Subcutaneous abdominal adipose tissue (tissue), 5 donors: ENCODE measurements around the gene RCOR3.
A peak's percentile ranks its signal among the peaks of the same experiment; 100 is the strongest.
"Not testable (repeated sequence)": the region's sequence is repeated elsewhere in the genome, so short reads cannot be mapped to it uniquely, and the experiment has no call there.

Experiments
- H3K27ac ChIP-seq: one replicate; pipeline ENCODE4 v1.7.0; 2013; ENCODE audit warnings: low read depth, mild to moderate bottlenecking, inconsistent platforms, low read length, moderate library complexity
- H3K27me3 ChIP-seq, 5 donors: one replicate each; pipeline ENCODE4 v1.7.0; 2013; ENCODE audit warnings: low read length in 5 of 5, inconsistent platforms in 1 of 5; ENCODE audit not compliant: control insufficient read depth in 5 of 5, insufficient read depth in 4 of 5
- H3K36me3 ChIP-seq, 5 donors: one replicate each; pipeline ENCODE4 v1.7.0; 2013; ENCODE audit warnings: low read length in 5 of 5; ENCODE audit not compliant: control insufficient read depth in 5 of 5, insufficient read depth in 5 of 5
- H3K4me1 ChIP-seq, 5 donors: one replicate each; pipeline ENCODE4 v1.7.0; 2013; ENCODE audit warnings: low read length in 5 of 5, mild to moderate bottlenecking in 3 of 5, moderate library complexity in 1 of 5; ENCODE audit not compliant: control insufficient read depth in 5 of 5, insufficient read depth in 5 of 5
- H3K4me3 ChIP-seq, 5 donors: one replicate each; pipeline ENCODE4 v1.7.0; 2013; ENCODE audit warnings: low read length in 5 of 5, low read depth in 1 of 5
- H3K9ac ChIP-seq, 5 donors: one replicate each; pipeline ENCODE4 v1.7.0; 2013; ENCODE audit warnings: low read length in 5 of 5, mild to moderate bottlenecking in 4 of 5, moderate library complexity in 3 of 5
- H3K9me3 ChIP-seq, 5 donors: one replicate each; pipeline ENCODE4 v1.7.0; 2013; ENCODE audit warnings: low read length in 5 of 5; ENCODE audit not compliant: control insufficient read depth in 5 of 5
- donor health status: healthy.
- donor health status: healthy.
- donor health status: healthy.
- donor health status: healthy.
- donor health status: healthy.

The RCOR3 gene

GRCh38 chr1:211320980-211321379 is 61.8 kb downstream of the RCOR3 start:
- H3K27ac ChIP-seq = no peak overlapping the region
- H3K9ac ChIP-seq = no peak overlapping the region
- peaks cover 0 to 10% (median 5%) of the 10 kb centered on the region in 5 donors for H3K4me1 ChIP-seq
- H3K9me3 ChIP-seq = no peaks in the 10 kb centered on the region
- no peak overlapping the region for H3K4me3 ChIP-seq
- peaks cover 2 to 5% (median 3%) of the 10 kb centered on the region in 5 donors for H3K36me3 ChIP-seq
- no peaks in the 10 kb centered on the region for H3K27me3 ChIP-seq

GRCh38 chr1:211321646-211322045 is 62.5 kb downstream of the RCOR3 start:
- not testable (repeated sequence) for H3K27ac ChIP-seq, H3K36me3 ChIP-seq, H3K9me3 ChIP-seq, H3K4me3 ChIP-seq, H3K9ac ChIP-seq, H3K27me3 ChIP-seq
- H3K4me1 ChIP-seq = peaks cover 0 to 15% (median 10%) of the 10 kb centered on the region in 5 donors

DNA sequence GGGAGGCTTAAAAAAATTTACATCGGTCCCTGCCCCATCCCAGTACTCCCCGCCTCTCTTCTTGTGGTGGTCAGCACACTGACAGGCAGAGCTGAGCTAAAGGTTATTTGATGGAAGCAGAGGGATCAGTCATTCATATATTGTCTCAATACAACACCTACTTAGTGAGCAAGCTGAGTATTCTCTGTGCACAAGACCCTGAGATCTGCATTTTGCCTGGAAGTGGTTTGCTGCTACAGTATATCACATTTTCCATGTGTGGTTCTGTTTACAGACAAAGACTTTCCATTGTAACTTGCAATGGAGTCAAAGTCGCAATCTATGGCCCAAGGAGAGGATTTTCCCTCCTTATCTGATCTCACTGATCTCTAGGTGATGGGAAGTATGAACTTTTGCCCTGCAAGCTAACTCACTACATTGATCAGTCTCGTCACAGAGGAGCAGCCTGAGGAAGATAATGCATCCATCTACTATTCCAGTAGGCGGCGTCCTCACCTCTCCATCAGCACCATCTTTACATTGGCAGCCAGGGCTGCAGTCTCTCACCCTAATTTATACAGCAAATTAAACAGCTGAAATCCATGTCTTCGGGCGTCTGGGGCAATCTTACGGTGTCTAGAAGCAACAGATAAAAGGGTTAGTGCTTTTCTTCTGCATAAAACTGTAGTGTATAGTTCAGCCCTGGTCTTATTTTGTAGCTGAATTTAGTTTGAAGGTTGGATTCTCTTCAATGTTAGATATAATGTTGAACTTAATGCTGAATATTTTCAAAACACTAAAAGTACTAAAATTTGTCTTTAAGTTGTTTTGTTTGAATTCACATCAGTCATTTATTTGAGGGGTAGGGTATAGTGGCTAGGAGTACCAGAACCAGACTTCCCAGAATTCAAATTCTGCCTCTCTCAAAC is 64.2 kb downstream of the RCOR3 start:
- no peaks in the 10 kb centered on the region for H3K36me3 ChIP-seq
- H3K27ac ChIP-seq = no peak overlapping the region
- H3K9ac ChIP-seq = no peak overlapping the region
- peaks cover 0 to 24% (median 19%) of the 10 kb centered on the region in 5 donors for H3K4me1 ChIP-seq
- H3K4me3 ChIP-seq = no peak overlapping the region
- no peaks in the 10 kb centered on the region for H3K9me3 ChIP-seq
- no peaks in the 10 kb centered on the region for H3K27me3 ChIP-seq

GRCh38 chr1:211324992-211325775 is 66.0 kb downstream of the RCOR3 start:
- H3K4me1 ChIP-seq = peaks cover 0 to 25% (median 19%) of the 10 kb centered on the region in 5 donors
- no peak overlapping the region for H3K4me3 ChIP-seq
- no peaks in the 10 kb centered on the region for H3K27me3 ChIP-seq
- no peaks in the 10 kb centered on the region for H3K9me3 ChIP-seq
- H3K9ac ChIP-seq = no peak overlapping the region
- peaks cover 0 to 3% (median 0%) of the 10 kb centered on the region in 5 donors for H3K36me3 ChIP-seq
- H3K27ac ChIP-seq = no peak overlapping the region

GRCh38 chr1:211326140-211326527 is 67.0 kb downstream of the RCOR3 start:
- H3K27me3 ChIP-seq = no peaks in the 10 kb centered on the region
- H3K4me3 ChIP-seq = peak overlapping the region; percentile 72 to 92 (median 83)
- peaks cover 0 to 3% (median 0%) of the 10 kb centered on the region in 5 donors for H3K36me3 ChIP-seq
- H3K27ac ChIP-seq = no peak overlapping the region
- H3K9ac ChIP-seq = peak overlapping the region in 4 of 5 donors; percentile 6 to 67 (median 62)
- peaks cover 0 to 25% (median 19%) of the 10 kb centered on the region in 5 donors for H3K4me1 ChIP-seq
- H3K9me3 ChIP-seq = no peaks in the 10 kb centered on the region

DNA sequence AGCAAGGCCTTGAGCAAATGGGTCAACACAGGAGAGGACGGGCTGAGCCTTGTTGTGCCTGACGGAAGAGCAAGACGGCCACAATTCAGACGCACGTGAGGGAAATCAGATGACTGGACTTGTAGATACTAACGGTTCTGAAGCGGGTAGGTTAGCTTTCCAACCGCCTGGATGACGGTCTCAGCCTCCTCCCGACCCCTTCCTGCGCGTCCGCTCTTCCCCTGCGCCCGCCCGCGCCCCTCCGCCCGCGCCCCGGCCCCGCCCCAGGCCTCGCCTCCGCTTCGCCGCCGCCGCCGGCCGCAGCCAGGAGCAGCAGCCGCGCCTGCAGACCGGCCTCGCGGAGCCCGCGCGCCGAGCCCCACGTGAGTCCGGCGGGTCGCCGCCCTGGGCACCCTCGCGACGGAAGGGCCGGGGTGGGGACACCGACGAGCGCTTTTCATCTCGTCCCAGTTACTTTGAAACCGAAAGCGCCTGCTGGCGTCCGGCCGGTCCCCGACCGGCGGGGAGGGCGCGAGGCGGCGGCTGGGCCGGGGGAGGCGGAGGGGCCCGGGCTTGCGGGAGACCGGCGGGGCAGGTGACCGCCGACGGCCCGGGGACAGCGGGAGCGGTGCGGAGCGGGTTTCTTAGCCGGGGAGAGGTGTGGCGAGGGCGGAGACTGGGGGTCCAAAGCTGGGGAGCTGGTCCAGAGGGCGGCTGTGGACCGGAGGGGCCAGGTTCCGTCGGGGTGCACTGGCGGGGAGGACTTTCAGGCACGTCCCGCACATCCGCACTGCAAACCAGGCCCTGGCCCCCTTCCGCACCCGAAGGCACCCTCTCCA is 67.6 kb downstream of the RCOR3 start, which contains the start of gene TRAF5:
TRAF5 (plus strand) TSS at position 306 of the 818 bp plus-strand sequence. CDS start 26,407 bp downstream, outside the sequence.
- peaks cover 0 to 3% (median 0%) of the 10 kb centered on the region in 5 donors for H3K36me3 ChIP-seq
- no peaks in the 10 kb centered on the region for H3K27me3 ChIP-seq
- peak within 1 kb of the TSS; percentile 72 to 92 (median 83) for H3K4me3 ChIP-seq
- peak within 1 kb of the TSS; percentile 41 to 74 (median 71) for H3K9ac ChIP-seq
- H3K9me3 ChIP-seq = no peaks in the 10 kb centered on the region
- peak within 1 kb of the TSS; percentile 23 for H3K27ac ChIP-seq
- peaks cover 0 to 25% (median 19%) of the 10 kb centered on the region in 5 donors for H3K4me1 ChIP-seq

DNA sequence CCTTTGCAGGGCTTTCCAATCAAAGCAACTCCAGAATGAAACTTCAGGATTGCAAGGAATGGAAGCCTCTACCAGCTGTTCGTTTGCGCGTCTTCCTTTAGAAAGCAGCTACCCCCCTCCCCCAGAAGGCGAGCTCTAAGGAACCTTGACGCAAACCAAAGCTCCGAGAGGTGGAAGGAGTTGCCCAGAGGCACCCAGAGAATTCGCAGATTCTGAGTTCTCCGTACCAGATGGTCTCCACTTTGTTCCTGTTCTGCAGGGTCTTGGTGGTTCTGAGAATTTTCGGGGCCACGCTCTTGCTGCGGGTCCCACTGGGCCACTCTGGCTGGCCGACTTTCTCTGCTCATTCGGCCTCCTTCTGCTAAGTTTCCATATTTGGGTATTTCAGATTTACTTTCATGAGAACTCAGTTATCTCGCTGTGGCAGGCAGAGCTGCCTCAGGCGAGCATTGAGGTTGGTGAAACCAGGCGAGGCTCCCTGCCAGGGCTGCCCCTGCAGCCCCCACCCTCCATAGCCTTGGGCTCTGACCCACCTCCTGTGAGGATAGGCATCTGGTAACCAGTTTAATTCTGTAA is 68.3 kb downstream of the RCOR3 start:
- peak overlapping the region; percentile 41 to 74 (median 71) for H3K9ac ChIP-seq
- peak overlapping the region; percentile 23 for H3K27ac ChIP-seq
- H3K27me3 ChIP-seq = no peaks in the 10 kb centered on the region
- no peaks in the 10 kb centered on the region for H3K9me3 ChIP-seq
- H3K4me3 ChIP-seq = peak overlapping the region; percentile 72 to 89 (median 83)
- peaks cover 1 to 31% (median 25%) of the 10 kb centered on the region in 5 donors for H3K4me1 ChIP-seq
- H3K36me3 ChIP-seq = peaks cover 0 to 3% (median 0%) of the 10 kb centered on the region in 5 donors

DNA sequence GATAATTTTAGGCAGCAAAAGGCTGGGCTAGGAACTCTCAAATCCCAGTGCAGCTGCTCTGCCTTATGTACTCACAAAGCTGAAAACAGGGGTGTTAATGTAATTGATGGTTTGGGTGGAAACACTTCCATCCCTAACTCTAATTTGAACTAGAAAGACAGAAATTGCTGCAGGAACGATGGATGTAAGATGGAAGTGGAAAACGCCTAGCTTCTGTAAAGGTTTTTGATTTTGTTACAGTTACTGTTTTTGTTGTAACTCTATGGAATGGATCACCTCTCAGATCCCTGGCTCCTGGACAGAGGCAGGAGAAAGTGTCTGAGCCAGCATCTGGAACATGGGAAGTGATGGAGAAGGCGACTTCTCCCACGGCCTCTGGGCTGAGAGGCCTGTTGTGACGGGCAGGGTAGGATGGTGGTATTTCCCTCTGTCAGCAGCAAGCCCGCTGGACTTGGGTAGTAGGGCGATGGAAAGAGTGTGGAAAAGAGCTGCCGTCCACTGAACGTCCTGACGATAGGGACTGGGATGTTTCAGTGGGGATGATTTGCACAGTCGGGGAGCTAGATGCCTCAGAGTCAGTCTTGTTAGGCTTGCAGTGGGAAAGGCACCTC is 69.0 kb downstream of the RCOR3 start:
- no peaks in the 10 kb centered on the region for H3K27me3 ChIP-seq
- H3K36me3 ChIP-seq = peaks cover 0 to 3% (median 0%) of the 10 kb centered on the region in 5 donors
- H3K9me3 ChIP-seq = no peaks in the 10 kb centered on the region
- H3K27ac ChIP-seq = no peak overlapping the region
- H3K4me3 ChIP-seq = peak overlapping the region in 3 of 5 donors; percentile 19 to 83 (median 72)
- peaks cover 1 to 31% (median 25%) of the 10 kb centered on the region in 5 donors for H3K4me1 ChIP-seq
- no peak overlapping the region for H3K9ac ChIP-seq
